Fibroblast of pulmonary artery (primary cell): ENCODE measurements around the gene MYH6.
"Not testable (repeated sequence)": the region's sequence is repeated elsewhere in the genome, so short reads cannot be mapped to it uniquely, and the experiment has no call there.

ENCODE experiments used
- DNase-seq: peaks from one replicate; pipeline ENCODE4 v3.0.0-alpha.2; 2010; ENCODE audit warnings: low read depth
- H3K4me3 ChIP-seq: replicated peaks from 2 replicates; pipeline ENCODE4 v1.5.1; 2011; ENCODE audit warnings: low read depth, mild to moderate bottlenecking, control low read depth, low read length, moderate library complexity
- TF ChIP-seq, protein P1 (sequence below): IDR thresholded peaks from 2 replicates; pipeline ENCODE4 v1.5.1; 2011; ENCODE audit warnings: mild to moderate bottlenecking, control low read depth, low read length, inconsistent platforms; ENCODE audit errors: missing control alignments

MYH6 gene

GRCh38 chr14:23407516-23408306 is at the start of gene MYH6:
MYH6 (minus strand) TSS chr14:23408273; CDS start chr14:23407223, 1,050 bp downstream.
- H3K4me3 ChIP-seq: no peak within 1 kb of the TSS
- no peak for DNase-seq
- TF ChIP-seq, protein P1, sequence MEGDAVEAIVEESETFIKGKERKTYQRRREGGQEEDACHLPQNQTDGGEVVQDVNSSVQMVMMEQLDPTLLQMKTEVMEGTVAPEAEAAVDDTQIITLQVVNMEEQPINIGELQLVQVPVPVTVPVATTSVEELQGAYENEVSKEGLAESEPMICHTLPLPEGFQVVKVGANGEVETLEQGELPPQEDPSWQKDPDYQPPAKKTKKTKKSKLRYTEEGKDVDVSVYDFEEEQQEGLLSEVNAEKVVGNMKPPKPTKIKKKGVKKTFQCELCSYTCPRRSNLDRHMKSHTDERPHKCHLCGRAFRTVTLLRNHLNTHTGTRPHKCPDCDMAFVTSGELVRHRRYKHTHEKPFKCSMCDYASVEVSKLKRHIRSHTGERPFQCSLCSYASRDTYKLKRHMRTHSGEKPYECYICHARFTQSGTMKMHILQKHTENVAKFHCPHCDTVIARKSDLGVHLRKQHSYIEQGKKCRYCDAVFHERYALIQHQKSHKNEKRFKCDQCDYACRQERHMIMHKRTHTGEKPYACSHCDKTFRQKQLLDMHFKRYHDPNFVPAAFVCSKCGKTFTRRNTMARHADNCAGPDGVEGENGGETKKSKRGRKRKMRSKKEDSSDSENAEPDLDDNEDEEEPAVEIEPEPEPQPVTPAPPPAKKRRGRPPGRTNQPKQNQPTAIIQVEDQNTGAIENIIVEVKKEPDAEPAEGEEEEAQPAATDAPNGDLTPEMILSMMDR: no peak

- DNase-seq: peak; percentile 15
- not testable (repeated sequence) for H3K4me3 ChIP-seq
- TF ChIP-seq, protein P1: peak; percentile 38
Measured at GRCh38 chr14:23456883-23457586, 49.0 kb upstream of the MYH6 start.

DNA sequence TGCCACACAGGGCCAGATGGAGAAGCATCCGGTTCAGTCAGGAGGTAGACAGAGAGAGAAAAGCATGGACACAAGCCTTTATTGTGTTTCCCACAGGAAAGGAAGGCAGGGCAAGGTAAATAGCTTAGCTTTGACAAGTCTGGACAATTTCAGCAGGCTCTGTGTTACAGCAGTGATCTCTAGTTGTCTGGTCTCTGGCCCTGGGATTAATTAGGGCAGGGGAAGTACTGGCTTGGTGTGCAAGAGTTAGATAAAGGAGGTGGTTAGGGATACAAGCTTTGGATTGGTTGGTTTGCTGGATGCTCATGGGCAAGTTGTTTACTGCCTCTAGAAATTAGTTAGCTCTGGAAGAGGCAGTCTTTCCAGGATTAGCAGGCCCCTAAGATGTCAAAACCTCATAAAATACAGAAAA is 46.4 kb upstream of the MYH6 start:
- no peak for DNase-seq
- no peak overlapping the region for H3K4me3 ChIP-seq
- TF ChIP-seq, protein P1: no peak

GRCh38 chr14:23452237-23452636 is 44.2 kb upstream of the MYH6 start:
- no peak for DNase-seq
- TF ChIP-seq, protein P1: no peak
- H3K4me3 ChIP-seq: no peak overlapping the region

- no peak for DNase-seq
Measured at GRCh38 chr14:23450379-23450778, 42.3 kb upstream of the MYH6 start.

GRCh38 chr14:23449314-23449713 is 41.2 kb upstream of the MYH6 start:
- H3K4me3 ChIP-seq: no peak overlapping the region
- no peak for DNase-seq
- TF ChIP-seq, protein P1: no peak

More at GRCh38 chr14:23450379-23450778, 42.3 kb upstream of the MYH6 start:
- no peak overlapping the region for H3K4me3 ChIP-seq
- TF ChIP-seq, protein P1: no peak
